ENCODE measurements around the gene PADI3.

PADI3 gene

DNA sequence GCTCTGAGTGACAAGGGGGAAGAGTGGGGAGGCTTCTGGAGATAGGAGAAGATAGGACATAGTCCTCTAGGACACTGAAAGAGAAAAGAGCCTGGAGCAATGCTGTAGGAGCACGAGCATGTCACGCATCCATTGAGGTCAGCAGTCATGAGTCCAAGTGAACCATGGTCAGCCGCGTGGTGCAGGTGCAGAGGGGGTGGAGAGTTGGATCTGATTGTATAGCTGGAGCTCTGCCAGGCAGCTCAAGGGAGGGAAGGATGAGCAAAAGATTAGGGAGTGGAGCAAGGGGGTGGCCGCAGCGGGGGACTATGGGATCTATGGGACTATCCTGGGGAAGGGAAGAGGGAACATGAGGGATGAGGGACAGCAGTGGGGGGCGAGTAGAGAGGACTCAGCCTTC lies 30.0 kb upstream of the PADI3 start:
- no peak for TF ChIP-seq CTCF (IDR thresholded peaks at IDR 0.05; ENCODE audit: extremely low read depth, insufficient read depth, missing control alignments)
- in situ Hi-C loops (cut with MboI; ENCODE audit: low pct_unique_long_range_greater_than_20kb, low sequenced_read_pairs, unreplicated experiment), result no loop called here
- DNase-seq (ENCODE audit: low spot score), result no peak

- TF ChIP-seq CTCF (IDR thresholded peaks at IDR 0.05; ENCODE audit: extremely low read depth, insufficient read depth, missing control alignments), result no peak
- DNase-seq (ENCODE audit: low spot score), result no peak
- in situ Hi-C loops (cut with MboI; ENCODE audit: low pct_unique_long_range_greater_than_20kb, low sequenced_read_pairs, unreplicated experiment), result no loop called here
Observed at GRCh38 chr1:17220287-17220686, 28.6 kb upstream of the PADI3 start.

DNA sequence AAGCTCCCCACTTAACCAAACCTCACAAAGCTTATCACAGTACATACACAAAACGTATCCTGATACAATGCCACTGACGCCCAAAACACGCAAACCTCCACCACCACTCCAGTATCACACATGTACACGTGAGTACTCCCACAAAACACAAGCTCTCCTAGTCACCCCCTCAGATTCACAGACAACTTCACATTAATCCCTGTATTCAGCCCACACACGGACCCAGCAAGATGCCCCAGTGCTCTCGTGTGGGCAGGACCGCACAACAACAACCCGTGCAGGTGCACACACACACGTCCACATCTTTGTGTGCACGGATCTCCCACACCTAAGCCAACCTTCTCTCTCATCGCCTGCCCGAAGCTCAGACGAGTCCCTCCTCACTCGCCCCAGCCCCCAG lies 26.3 kb upstream of the PADI3 start:
- DNase-seq (ENCODE audit: low spot score), result no peak
- in situ Hi-C loops (cut with MboI; ENCODE audit: low pct_unique_long_range_greater_than_20kb, low sequenced_read_pairs, unreplicated experiment), result no loop called here
- no peak for TF ChIP-seq CTCF (IDR thresholded peaks at IDR 0.05; ENCODE audit: extremely low read depth, insufficient read depth, missing control alignments)

GRCh38 chr1:17224434-17224833 lies 24.5 kb upstream of the PADI3 start:
- in situ Hi-C loops (cut with MboI; ENCODE audit: low pct_unique_long_range_greater_than_20kb, low sequenced_read_pairs, unreplicated experiment), result no loop called here
- no peak for TF ChIP-seq CTCF (IDR thresholded peaks at IDR 0.05; ENCODE audit: extremely low read depth, insufficient read depth, missing control alignments)
- no peak for DNase-seq (ENCODE audit: low spot score)

DNA sequence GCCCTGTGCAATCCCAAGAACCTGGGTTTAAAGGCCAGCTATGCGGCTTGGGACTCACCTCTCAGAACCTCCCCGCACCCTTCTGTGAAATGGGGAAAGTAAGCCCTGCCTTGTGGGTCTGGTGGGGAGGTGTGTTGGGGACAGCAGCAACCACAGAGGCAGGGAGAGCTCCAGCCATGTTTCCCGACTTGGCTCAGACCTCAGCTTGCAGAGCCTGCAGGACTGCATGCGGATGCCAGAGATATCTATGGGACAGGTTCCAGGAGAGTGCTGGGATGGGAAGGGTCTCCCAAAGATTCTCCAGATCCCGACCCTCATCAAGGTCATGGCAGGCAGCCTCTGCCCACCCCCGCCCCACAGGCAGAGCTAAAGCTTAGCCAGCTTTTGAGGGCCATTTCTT lies 23.8 kb upstream of the PADI3 start:
- in situ Hi-C loops (cut with MboI; ENCODE audit: low pct_unique_long_range_greater_than_20kb, low sequenced_read_pairs, unreplicated experiment), result loop anchor here (25.0 kb wide), 1 partner anchor 613 kb away; the partner anchor contains the start of gene NBPF1
- no peak for DNase-seq (ENCODE audit: low spot score)
- TF ChIP-seq CTCF (IDR thresholded peaks at IDR 0.05; ENCODE audit: extremely low read depth, insufficient read depth, missing control alignments), result no peak

GRCh38 chr1:17227358-17227915 lies 21.5 kb upstream of the PADI3 start:
- DNase-seq (ENCODE audit: low spot score), result no peak
- in situ Hi-C loops (cut with MboI; ENCODE audit: low pct_unique_long_range_greater_than_20kb, low sequenced_read_pairs, unreplicated experiment), result loop anchor here (25.0 kb wide), 1 partner anchor 615 kb away; the partner anchor contains the start of gene NBPF1
- no peak for TF ChIP-seq CTCF (IDR thresholded peaks at IDR 0.05; ENCODE audit: extremely low read depth, insufficient read depth, missing control alignments)
